GM21423 (cell line): ENCODE measurements around the gene CFAP97.
"Not testable (repeated sequence)": the region's sequence is repeated elsewhere in the genome, so short reads cannot be mapped to it uniquely, and the experiment has no call there.

Experiments
- ATAC-seq: cut with Tn5 transposase; IDR thresholded peaks from one replicate; pipeline ENCODE4 v1.9.1; 2021; ENCODE audit warnings: mild to moderate bottlenecking, moderate library complexity; ENCODE audit not compliant: unreplicated experiment

The CFAP97 gene

DNA sequence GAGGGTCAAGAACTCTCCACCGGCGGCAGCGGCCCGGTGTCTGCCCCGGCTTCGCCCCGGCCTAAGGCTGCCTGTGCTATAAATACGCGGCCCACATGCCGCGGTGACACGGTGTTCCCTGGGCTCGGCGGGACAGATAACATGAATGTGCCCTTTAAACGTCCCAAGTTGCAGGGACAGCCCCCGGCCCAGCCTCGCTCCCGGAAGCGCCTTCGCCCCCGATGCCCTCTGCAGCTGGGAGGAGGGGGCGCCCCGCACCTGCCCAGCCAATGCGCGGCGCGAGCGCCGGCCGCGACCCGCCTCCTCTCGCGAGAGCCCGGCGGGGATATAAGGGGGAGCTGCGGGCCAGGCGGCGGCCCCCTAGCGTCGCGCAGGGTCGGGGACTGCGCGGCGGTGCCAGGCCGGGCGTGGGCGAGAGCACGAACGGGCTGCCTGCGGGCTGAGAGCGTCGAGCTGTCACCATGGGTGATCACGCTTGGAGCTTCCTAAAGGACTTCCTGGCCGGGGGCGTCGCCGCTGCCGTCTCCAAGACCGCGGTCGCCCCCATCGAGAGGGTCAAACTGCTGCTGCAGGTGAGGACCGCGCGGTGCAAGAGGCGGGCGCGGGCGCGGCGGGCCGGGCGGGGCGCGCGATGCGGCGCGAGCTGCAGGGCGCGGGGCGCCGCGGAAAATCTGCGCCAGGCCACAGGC lies 60.7 kb downstream of the CFAP97 start, which contains the start of gene SLC25A4:
TSS of gene SLC25A4 (plus strand) at position 355 of the 689 bp plus-strand sequence. CDS start at position 462, 107 bp downstream.
- peak; percentile 98 for ATAC-seq

GRCh38 chr4:185142564-185142911 lies 61.3 kb downstream of the CFAP97 start:
- no peak for ATAC-seq

DNA sequence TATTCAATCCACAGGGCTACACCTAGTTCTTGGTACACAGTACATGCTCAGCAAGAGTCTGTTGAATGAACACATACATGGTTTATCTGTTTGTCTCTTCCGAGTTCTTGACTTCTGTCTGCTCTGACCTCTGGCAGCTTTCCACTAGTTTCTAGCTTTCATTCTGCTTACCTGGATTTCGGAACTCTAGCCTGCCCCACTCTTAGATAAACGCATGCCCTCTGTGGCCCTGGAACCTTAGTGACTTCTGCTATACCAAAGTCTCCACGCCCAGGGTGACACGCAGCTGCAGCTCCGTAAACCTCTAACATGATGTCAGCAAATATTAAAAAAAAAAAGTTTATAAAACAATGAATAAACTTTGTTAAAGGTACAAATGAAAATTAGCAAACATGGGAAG lies 62.0 kb downstream of the CFAP97 start:
- no peak for ATAC-seq

GRCh38 chr4:185139736-185140135 lies 64.1 kb downstream of the CFAP97 start:
- no peak for ATAC-seq

DNA sequence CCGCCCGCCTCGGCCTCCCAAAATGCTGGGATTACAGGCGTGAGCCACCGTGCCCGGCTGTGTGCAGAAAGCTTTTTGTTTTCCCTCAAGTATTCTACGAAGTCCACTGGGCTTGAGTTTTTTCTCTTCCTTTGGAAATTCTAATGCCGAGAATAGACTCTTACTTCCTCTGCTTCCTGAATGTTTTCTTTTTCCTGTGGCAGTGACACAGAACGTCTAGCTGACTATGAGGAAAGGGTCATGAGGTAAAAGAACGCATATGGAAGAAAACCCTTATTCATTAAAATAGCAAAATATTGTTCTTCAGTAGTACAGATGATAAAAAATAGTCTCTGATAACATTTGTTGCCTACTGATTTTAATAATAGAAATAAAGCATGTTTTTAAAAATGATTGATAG lies 65.6 kb downstream of the CFAP97 start:
- no peak for ATAC-seq

DNA sequence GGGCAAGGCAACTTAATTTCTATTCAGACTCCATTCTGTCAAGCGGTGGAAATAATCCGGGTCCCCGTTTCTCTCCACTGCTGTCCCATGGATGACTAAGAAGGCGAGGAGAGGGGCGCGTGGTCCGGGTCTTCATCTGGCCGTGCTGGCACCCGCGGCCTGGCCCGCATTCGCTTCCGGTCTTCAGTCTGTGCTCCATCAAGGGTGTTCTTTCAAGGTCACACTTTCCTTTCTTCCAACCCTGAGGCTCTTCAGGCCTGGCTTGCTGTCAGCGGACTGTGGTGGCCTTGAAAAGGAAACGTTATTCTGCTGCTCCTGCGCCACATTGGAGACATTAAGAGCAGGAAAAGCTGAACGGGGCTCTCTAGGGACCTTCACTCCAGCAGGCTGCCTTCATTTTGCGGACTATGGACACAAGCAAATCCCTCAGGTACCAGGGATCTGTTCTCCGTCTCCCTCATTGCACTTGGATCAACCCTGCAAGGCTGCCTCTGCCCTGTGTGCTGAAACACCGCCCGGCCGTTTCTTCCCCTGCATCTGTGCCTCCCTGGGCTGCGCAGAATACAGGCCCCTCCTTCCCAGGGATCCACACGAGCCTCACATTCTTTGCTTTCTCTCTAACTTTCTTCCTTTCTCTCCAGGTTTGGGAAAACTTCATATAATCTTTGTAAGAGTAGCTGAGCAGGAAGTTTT lies 66.4 kb downstream of the CFAP97 start:
- ATAC-seq = no peak

GRCh38 chr4:185134307-185134869 lies 69.4 kb downstream of the CFAP97 start:
- ATAC-seq = peak; percentile 63

- no peak for ATAC-seq
Measured at GRCh38 chr4:185128272-185129119, 75.3 kb downstream of the CFAP97 start.

DNA sequence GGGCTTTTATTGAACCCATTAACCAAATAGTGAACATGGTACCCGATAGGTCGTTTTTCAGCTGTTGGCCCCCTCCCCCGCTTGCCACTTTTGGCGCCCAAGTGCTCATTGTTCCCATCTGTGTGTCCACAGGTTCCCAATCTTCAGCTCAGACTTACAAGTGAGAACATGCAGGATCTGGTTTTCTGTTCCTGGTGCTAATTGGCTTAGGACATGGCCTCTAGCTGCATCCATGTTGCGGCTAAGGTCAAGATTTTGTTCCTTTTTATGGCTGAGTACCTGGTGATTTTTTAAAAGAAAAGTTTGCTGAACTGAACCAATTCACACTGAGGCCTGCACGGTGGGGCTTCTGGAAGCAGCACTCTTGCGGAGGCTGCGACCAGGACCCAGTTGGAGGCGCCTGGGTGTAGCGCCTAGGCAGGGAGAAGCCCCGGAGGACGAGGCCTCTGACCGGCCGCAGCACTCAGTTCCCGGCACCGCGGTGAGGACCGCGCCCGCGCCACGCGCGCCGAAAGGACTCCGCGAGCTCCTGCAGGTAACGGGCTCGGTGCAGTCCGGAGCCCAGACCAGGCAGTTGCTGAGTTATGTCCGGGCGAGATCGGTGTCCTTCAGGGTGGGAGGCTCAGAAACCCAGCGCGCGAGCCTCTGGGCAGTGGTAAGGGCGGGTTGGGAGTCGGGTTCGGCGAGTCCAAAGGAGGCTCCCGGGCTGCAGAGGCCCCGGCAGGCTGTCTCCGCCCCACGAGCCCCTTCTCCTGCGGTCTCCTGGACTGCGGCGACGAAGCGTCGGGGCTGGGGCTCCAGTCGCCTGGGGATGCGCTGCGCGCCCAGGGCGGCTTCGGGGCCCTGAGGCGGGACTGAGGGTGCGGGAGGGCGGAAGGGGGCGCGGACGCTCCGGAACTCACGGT lies 76.5 kb downstream of the CFAP97 start:
- no peak for ATAC-seq

- ATAC-seq = no peak
Measured at GRCh38 chr4:185124006-185124405, 79.8 kb downstream of the CFAP97 start.

DNA sequence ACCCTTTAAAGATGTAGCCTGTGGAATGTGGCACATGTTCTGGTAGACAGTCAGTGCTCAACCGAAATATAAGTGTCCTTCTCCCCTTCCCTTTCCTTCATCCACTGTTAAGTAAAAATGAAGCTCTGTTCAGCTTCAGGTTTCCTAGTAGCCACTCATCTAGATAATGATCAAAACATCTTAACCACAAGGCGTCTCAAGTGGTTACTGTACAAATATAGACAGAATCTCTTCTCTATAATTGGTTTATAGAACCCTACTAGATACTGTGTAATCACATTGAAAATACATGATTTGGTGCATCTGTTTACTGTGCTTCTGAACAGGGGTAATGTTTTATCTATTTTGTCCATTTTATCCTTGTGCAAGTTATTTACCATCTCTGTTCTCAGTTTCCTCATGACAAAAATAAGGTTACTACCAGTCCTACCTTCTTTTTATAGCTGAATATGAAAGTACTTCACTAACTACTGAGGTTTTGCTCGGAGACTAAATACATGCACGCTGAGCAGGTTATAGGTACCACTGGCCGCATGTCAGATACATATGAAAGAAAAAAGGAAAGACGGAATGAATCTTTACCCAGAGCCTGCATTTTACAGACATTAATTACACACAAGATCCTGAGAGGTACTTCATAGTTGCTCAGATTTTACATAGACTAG lies 81.0 kb downstream of the CFAP97 start:
- ATAC-seq = peak; percentile 47

DNA sequence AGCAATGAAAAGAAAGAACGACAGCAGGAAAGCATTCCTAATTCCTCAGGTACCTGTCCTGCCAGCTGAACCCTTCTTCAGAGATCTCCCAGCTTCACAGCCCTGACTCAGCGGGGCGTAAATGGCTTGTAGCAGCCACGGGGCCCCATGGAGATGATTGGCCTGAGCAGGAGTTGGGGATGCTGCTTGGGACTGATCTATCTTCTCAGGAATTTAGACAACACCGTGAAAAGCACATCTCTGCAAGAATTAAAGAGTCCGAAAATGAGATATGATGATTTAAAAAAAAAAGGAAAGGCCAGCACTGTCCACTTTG lies 83.2 kb downstream of the CFAP97 start:
- no peak for ATAC-seq

GRCh38 chr4:185119927-185120630 lies 83.7 kb downstream of the CFAP97 start:
- no peak for ATAC-seq

- ATAC-seq = not testable (repeated sequence)
Measured at GRCh38 chr4:185119467-185119866, 84.3 kb downstream of the CFAP97 start.

DNA sequence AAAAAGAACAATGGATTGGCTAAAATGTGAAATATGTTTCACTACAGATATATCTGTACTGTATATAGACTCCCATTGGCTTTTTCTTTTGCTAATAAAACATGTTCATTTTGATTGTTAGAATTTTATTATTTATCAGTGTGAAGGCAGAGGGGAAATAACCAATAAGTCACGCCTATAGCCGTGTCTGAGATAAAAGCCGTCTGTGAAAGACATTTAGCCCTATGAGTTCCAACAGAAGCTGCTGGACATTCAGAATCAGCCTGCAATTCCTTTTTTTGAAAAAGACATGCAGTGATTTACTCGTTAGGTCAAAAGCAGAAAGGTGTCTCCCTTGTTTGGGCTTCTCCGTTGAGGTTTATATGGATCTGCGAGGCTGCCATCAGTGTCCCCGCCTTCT lies 84.9 kb downstream of the CFAP97 start:
- no peak for ATAC-seq

GRCh38 chr4:185117300-185117934 lies 86.4 kb downstream of the CFAP97 start:
- no peak for ATAC-seq

DNA sequence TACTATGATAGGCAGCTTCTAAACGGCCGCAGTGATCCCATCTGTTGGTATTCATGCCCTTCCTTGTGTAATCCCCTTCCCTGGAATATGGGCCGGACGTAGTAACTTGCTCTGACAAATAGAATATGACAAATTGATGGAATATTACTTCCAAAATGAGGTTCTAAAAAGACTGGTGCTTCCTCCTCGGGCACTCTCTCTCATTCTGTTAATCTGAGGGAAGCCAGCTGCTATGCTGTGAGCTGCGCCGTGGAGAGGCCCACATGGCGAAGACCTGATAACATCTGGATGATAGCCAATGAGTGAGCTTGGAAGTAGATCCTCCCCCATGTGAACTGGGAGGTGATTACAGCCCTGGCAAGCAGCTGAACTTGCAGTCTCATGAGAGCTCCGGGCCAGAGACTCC lies 88.0 kb downstream of the CFAP97 start:
- ATAC-seq = no peak

DNA sequence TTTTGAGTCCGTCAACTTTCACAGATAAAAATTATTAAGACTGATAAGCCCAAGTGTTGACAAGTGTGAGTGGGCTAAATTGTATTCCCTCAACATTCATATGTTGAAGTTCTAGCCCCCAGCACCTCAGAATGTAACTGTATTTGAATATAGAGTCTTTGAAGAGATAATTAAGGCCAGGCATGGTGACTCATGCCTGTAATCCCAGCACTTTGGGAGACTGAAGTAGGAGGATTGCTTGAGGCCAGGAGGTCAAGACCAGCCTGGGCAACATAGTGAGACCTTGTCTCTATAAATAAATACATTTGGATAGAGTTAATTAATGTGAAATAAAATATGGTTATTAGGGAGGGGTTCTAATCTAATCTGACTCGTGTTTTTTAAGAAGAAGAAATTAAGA lies 90.5 kb downstream of the CFAP97 start:
- ATAC-seq = no peak

DNA sequence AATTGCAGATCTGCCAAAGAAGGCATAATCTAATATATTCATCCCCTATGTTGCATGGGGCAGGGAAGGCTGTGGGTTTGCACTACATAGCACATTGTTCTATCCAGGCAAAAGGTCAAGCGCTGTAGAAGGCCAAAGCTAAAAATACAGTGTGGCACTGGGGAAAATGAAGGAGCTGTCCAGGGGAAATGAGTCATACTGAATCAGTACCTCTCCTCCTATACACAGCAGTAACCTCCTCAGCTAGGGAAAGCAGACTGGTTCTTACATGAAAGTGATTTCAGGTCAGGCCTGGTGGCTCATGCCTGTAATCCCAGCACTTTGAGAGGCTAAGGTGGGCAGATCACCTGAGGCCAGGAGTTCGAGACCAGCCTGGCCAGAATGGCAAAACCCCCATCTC lies 91.7 kb downstream of the CFAP97 start:
- no peak for ATAC-seq
